NCI-H526 (cell line): ENCODE results near the gene TXNDC2.

Experiments
- DNase-seq, 2 experiments: peaks; one replicate each; lab custom pipeline; 2025; lab: John Stamatoyannopoulos, UW

Gene TXNDC2

GRCh38 chr18:9860682-9861081 lies 25.1 kb upstream of the TXNDC2 start:
- DNase-seq = no peak

DNA sequence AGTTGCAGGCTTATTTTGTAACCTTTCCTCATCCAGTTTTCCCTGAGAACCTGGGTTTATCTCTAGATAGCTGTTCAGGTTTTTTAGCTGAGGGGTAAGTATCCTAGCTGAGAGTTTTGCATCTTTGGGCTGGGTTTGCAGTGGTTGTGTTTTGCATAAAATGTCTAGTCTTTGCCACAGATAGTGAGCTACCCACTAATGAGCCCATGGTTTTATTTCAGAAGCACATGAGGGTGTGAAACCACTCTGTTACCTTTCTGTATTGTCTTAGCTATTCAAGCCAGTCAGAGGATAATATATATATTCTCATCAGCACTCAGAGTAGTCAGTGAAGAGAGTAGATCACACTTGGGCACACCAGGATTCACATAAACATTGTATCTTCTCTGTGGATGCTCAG lies 24.6 kb upstream of the TXNDC2 start:
- peak; percentile 29 to 39 for DNase-seq

GRCh38 chr18:9861933-9862332 lies 23.8 kb upstream of the TXNDC2 start:
- DNase-seq = no peak

DNA sequence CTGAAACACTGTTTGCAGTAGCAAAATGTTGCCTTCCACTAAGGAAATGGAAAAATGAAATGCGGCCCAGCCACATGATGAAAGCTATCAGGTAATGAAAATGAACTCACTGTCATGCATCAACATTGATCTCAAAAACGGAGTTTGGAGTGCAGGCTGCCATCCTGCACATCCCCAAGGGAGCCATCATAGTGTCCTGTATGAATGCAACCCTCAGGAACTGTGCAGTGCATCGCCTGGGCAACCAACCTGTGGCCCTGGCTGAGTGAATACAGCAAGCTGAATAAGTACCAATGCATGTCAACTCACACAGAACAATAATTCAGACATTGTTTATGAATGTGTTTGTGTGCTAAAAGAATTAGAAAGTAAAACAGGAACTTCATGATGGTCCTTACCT lies 23.1 kb upstream of the TXNDC2 start:
- DNase-seq = peak in 1 of 2 experiments; percentile 9

- no peak for DNase-seq
These were observed 22.5 kb upstream of the TXNDC2 start for GRCh38 chr18:9863282-9863681.

DNA sequence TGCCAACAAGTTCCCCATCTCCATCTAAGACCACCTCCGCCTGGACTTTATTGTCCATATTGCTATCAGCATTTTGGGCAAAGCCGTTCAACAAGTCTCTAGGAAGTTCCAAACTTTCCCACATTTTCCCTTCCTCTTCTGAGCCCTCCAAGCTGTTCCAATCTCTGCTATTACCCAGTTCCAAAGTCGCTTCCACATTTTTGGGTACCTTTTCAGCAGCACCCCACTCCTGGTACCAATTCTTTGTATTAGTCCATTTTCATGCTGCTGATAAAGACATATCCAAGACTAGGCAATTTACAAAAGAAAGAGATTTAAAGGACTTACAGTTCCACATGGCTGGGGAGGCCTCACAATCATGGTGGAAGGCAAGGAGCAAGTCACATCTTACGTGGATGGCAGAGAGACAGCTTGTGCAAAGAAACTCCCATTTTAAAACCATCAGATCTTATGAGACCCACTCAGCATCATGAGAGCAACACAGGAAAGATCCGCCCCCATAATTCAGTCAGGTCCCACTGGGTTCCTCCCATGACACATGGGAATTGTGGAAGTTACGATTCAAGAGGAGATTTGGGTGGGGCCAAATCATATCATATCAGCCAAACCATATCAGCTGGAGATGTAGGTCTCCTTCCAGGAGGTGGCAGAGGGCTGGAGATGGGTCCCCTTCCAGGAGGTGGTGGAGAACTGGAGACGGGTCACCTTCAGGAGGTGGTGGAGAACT lies 19.8 kb upstream of the TXNDC2 start:
- DNase-seq = no peak

DNA sequence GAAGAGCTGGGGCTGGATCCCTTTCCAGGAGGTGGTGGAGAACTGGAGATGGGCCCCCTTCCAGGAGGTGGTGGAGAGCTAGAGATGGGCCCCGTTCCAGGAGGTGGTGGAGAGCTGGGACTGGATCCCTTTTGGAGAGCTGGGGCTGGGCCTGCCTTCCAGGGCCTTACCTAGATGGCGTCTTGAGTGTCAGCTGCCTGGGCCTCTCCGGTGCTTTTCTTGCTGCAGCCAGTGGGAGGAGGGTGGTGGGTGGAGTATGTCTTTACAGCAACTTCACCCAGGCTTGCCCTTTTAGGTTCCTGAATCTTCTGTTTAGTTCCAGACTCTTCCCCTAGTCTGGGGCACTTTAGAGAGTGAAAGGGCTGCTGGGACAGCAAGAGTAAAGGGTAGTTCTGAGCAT lies 19.1 kb upstream of the TXNDC2 start:
- DNase-seq = no peak

- no peak for DNase-seq
These were observed 18.6 kb upstream of the TXNDC2 start for GRCh38 chr18:9867071-9867594.

DNA sequence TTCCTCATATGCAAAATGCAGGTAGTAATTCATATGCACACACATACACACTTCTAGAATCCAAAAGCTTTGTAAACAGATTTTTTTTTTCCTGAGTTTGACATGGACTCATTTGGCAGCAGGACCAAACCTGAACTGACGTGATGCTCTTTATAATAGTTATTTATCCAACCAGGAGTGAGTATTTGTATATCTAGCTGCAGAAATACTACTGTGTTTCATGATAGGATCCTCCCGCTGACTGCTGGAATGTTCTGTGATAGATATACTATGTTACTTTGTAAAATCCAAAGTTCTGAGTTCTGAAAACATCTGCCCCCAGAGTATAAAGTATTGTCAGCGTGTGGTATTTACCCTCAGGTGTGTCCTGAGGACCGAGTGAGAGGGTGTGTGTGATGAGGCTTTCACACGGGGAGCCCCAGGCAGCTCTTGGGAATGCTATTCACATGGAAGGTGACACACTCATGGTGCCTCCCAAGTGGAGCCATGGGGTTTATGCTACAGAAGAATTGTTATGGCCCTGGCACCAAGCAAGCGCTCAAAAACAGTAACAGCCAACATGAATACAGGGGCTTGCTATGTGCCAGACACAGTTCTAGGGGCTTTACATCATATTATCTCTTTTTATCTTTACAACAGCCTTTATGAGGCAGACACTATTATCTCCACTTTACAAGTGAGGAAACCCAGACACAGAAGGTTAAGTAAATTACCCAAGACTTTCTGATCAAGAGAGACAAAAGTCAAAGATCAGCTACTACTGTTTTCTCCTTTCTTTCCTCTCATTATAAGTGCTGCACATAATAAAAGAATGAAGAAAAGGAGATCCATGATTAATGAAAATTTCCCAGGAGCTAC lies 16.7 kb upstream of the TXNDC2 start:
- no peak for DNase-seq

- DNase-seq = no peak
These were observed 15.9 kb upstream of the TXNDC2 start for GRCh38 chr18:9869715-9870430.

- peak in 1 of 2 experiments; percentile 0 for DNase-seq
These were observed 15.3 kb upstream of the TXNDC2 start for GRCh38 chr18:9870431-9871008.

- no peak for DNase-seq
These were observed 14.5 kb upstream of the TXNDC2 start for GRCh38 chr18:9871244-9871746.

GRCh38 chr18:9872823-9873222 lies 12.9 kb upstream of the TXNDC2 start:
- no peak for DNase-seq

DNA sequence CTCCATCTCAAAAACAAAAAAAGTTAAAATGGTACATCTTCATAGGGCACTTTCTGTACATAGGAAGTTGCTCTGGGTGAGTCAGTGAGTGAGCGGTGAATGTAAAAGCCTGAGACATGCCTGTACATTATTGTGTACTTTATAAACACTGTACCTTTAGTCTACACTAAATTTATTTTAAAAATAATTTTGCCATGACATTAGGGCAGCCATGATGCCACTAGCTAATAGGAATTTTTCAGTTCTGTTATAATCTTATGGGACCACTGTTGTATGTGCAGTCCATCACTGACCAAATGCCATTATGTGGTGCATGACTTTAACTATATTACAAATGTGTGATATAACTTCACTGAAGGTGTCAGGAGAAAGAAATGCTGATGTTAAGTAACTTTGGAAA lies 11.0 kb upstream of the TXNDC2 start:
- DNase-seq = no peak

DNA sequence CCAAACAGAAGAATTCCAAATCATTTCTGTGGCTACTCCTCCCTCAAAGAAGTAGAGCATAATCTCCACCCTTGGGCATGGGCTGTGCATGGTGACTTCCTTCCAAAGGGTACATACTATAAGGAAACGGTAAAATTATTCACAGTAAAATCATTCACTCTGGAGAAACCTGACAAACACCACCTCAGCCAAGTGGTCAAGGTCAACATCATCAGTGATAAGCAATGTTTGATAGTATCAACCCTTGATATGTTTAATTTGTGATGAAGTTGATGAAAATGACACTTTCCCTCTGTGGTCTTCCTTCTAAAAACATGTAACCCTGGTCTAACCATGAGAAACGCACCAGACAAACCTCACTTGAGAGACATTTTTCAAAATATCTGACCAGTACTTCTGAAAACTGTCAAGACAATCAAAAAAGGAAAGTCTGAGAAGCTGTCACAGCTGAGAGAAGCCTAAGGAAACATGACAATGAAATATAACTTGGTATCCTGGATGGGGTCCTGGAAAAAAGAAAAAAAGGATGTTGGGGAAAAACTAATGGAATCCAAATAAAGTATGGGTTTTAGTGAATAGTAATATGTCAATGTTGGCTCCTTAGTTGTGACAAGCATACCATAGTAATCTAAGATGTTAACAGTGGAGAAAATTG lies 9.4 kb upstream of the TXNDC2 start:
- no peak for DNase-seq

- no peak for DNase-seq
These were observed 8.7 kb upstream of the TXNDC2 start for GRCh38 chr18:9876867-9877654.

GRCh38 chr18:9877655-9878014 lies 8.1 kb upstream of the TXNDC2 start:
- no peak for DNase-seq

DNA sequence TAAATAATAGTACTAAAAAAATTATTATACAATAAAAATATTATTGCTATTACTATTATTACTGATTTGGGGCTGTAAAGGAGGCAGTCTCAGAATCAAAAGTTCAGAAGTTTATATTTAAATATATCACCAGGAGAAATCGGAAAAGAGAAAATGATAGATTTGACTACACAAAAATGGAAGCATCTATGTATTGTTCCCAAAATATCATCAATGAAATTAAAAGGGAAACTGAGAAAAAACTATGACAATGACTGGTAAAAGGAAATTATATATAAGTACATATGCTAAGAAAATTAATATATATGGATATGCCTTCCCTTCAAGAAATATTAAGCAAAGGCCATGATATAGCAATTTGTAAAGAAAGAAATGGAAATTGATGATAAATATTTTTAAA lies 7.7 kb upstream of the TXNDC2 start:
- DNase-seq = no peak

DNA sequence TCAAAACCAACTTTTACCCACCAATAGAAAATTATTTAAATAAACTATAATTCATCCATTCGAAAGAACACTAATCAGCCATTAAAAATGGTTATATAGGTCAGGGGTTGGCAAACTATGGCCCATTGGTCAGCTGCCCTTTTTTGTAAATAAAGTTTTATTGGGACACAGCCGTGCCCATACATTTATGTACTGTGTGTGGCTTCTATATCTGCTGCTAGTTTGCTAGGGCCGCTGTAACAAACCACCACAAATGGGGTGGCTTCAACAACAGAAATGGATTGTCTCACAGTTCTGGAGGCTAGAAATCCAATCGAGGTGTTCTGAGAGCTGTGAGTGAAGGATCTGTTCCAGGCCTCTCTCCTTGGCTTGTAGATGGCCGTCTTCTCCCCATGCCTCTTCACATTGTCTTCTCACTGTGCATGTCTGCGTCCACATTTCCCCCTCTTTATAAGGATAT lies 7.0 kb upstream of the TXNDC2 start:
- no peak for DNase-seq

GRCh38 chr18:9884090-9884489 lies 1.7 kb upstream of the TXNDC2 start:
- DNase-seq = no peak
